ENCODE data around the gene TMPRSS9.

- TF ChIP-seq, protein P1, sequence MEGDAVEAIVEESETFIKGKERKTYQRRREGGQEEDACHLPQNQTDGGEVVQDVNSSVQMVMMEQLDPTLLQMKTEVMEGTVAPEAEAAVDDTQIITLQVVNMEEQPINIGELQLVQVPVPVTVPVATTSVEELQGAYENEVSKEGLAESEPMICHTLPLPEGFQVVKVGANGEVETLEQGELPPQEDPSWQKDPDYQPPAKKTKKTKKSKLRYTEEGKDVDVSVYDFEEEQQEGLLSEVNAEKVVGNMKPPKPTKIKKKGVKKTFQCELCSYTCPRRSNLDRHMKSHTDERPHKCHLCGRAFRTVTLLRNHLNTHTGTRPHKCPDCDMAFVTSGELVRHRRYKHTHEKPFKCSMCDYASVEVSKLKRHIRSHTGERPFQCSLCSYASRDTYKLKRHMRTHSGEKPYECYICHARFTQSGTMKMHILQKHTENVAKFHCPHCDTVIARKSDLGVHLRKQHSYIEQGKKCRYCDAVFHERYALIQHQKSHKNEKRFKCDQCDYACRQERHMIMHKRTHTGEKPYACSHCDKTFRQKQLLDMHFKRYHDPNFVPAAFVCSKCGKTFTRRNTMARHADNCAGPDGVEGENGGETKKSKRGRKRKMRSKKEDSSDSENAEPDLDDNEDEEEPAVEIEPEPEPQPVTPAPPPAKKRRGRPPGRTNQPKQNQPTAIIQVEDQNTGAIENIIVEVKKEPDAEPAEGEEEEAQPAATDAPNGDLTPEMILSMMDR (IDR thresholded peaks at IDR 0.05; ENCODE audit: low read depth, low read length), result no peak
- no peak for TF ChIP-seq EZH2phosphoT487 (IDR thresholded peaks at IDR 0.05; ENCODE audit: low read depth)
Measured at GRCh38 chr19:2454199-2454961, 94.3 kb downstream of the TMPRSS9 start.

Data from OCI-LY3 (cell line).